ENCODE results near the gene ALDH1B1. TPM values are rescaled to one million over a fixed set of nuclear protein-coding genes. Genes with fewer than 3 reads are reported as not detected.

ALDH1B1 gene
- total and polyA plus RNA-seq, 10 of the 15 experiments (the other 5 are each of a cell fraction or from before 2014, with no cell fraction given) = 8.6 to 38.5 (median 30.9) TPM

DNA sequence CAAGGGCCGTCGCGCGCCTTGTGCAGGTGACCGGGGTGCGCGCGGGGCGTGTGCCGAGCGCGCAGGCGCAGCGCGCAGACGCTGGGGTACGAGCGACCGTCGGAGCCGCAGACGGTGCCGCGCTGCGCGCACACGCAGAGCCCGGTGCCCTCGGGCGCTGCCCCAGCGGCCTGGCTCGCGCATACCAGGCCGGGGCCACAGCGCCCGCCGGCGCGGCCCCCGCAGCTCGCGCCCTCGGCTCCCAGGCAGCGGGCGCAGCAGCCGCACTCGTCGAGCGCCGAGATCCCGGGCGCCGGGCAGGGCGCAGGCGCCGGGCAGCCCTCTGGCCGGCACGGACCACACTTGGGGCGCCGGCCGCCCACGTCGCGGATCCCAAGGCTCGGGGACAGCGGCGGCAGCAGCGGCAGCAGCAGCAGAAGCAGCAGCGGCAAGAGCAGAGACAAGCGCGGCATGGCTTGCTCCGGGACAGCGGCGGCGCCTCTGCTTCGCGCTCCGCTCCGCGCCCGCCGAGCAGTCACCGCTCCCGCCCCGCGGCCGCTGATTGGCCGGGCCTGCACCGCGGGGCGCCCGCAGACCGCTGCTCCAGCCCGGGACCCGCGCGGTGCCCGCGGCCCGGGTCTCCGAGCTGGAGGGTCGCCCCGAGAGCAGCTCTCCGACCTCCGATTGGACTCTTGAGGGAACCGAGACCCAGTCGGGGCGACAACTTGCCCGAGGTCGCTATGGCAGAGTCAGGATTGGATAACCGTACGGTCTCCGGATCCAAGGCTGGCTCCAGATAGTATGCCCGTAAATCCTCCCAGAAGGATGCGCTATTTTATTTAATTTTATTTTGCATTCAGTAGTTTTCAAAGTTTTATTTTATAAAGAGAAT is 31.7 kb downstream of the ALDH1B1 start, which contains the start of gene IGFBPL1:
Gene IGFBPL1, minus strand, starts transcription at position 482 of the 871 bp plus-strand sequence. Its CDS starts 30 bp downstream, at position 452.
- H3K9me3 ChIP-seq (replicated peaks; ENCODE audit: control insufficient read depth, insufficient read depth, low read length) = no peaks in the 10 kb centered on the region
- H3K36me3 ChIP-seq (ENCODE audit: control insufficient read depth in 2 of 2, insufficient read depth in 2 of 2, low read length in 1 of 2) = no peaks in the 10 kb centered on the region
- no peak within 1 kb of the TSS for H3K9ac ChIP-seq (ENCODE audit: control insufficient read depth, insufficient read depth, low read length)
- ChIA-PET POLR2A (no interaction called here), RAD21 (ENCODE audit: unreplicated experiment) (no interaction called here), CTCF (no interaction called here), SMC1A (ENCODE audit: uncharacterized antibody, unreplicated experiment) (no interaction called here)
- no peaks in the 10 kb centered on the region for H3K4me1 ChIP-seq (ENCODE audit: control insufficient read depth, insufficient read depth, low read length)
- no peak within 1 kb of the TSS for H3K27ac ChIP-seq (ENCODE audit: control insufficient read depth, insufficient read depth)
- no peak within 1 kb of the TSS for H3K4me2 ChIP-seq (ENCODE audit: control insufficient read depth, insufficient read depth)
- no peaks in the 10 kb centered on the region for H3K79me2 ChIP-seq (ENCODE audit: control insufficient read depth, insufficient read depth, low read length)
- H3K4me3 ChIP-seq = no peak within 1 kb of the TSS
- H4K20me1 ChIP-seq (ENCODE audit: control insufficient read depth, insufficient read depth) = no peaks in the 10 kb centered on the region
- WGBS (ENCODE audit: insufficient coverage, insufficient replicate concordance, low lambda C conversion rate, missing lambda C conversion rate) = 11% methylated on average over 96 of the region's 115 CpGs
- intact Hi-C loops (cut with micrococcal nuclease; ENCODE audit: unreplicated experiment) = no loop called here
- TF ChIP-seq SUZ12 (IDR thresholded peaks at IDR 0.05; ENCODE audit: unreplicated experiment) (peak; percentile 68), HDAC6 (IDR thresholded peaks at IDR 0.05; ENCODE audit: unreplicated experiment) (peak; percentile 54), IKZF1 (conservative IDR thresholded peaks at IDR 0.05) (peak; percentile 57)
- TF ChIP-seq, protein P1, sequence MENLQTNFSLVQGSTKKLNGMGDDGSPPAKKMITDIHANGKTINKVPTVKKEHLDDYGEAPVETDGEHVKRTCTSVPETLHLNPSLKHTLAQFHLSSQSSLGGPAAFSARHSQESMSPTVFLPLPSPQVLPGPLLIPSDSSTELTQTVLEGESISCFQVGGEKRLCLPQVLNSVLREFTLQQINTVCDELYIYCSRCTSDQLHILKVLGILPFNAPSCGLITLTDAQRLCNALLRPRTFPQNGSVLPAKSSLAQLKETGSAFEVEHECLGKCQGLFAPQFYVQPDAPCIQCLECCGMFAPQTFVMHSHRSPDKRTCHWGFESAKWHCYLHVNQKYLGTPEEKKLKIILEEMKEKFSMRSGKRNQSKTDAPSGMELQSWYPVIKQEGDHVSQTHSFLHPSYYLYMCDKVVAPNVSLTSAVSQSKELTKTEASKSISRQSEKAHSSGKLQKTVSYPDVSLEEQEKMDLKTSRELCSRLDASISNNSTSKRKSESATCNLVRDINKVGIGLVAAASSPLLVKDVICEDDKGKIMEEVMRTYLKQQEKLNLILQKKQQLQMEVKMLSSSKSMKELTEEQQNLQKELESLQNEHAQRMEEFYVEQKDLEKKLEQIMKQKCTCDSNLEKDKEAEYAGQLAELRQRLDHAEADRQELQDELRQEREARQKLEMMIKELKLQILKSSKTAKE (IDR thresholded peaks at IDR 0.05; ENCODE audit: low read depth, poor library complexity, severe bottlenecking) = no peak
- DNase-seq (ENCODE audit: low read depth, low spot score) (no peak), ATAC-seq (peak; percentile 61), FAIRE-seq (no peak)
- no peak within 1 kb of the TSS for H2AFZ ChIP-seq (ENCODE audit: control insufficient read depth, low read depth, low read length)
- peaks cover 3 to 7% of the 10 kb centered on the region in 2 experiments for H3K27me3 ChIP-seq (replicated peaks in 1 of 2; ENCODE audit: control insufficient read depth in 2 of 2, insufficient read depth in 2 of 2, low read length in 1 of 2)
- in situ Hi-C loops (cut with MboI) = no loop called here
- no TSS peak for BruUV-seq (replicated peaks)
